ENCODE measurements around the gene PTPRR. TPM values are rescaled to one million over a fixed set of nuclear protein-coding genes. Genes with fewer than 3 reads are reported as not detected.

PTPRR gene
- total and polyA plus RNA-seq, 4 donors = 0.02 to 0.08 TPM; not detected in 2

DNA sequence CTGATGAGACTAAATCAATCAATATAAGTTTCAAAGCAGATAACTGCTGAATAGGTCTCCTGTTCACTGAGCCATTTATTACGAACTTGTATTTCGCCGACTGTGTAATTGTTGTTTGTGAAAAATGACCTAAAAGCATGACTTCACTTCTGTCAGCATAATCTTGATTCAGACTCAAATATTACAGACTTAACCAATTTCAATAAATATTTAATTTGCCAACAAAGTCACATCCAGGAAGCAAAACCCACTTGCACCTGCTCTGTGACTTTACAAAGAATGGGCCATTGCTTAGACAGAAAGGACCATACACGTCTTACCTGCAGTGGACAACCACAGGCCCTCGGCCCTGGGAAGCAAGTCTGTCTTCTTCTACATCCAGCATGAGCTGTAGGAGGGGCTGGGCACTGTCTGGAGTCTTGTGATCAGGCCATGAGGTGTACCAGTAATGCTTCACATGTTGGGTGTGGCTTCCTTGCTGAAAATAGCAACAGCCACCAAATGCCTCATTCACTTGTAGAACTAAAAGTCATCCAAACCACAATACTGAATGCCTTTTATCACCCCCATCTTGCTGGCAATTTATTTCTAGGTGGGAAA, 259.8 kb downstream of the PTPRR start:
- Histone ChIP-seq H3K9ac (ENCODE audit: low read depth in 1 of 2, low read length in 2 of 2) (no peak overlapping the region), H3K9me3 (ENCODE audit: control insufficient read depth in 4 of 4, low read length in 3 of 4) (no peaks in the 10 kb centered on the region), H3K4me3 (ENCODE audit: low read depth in 1 of 3, low read length in 3 of 3) (no peak overlapping the region), H3K36me3 (ENCODE audit: control insufficient read depth in 4 of 4, insufficient read depth in 3 of 4, low read depth in 1 of 4, low read length in 3 of 4) (no peaks in the 10 kb centered on the region), H3K4me1 (ENCODE audit: control insufficient read depth in 4 of 4, insufficient read depth in 4 of 4, low read length in 3 of 4) (no peaks in the 10 kb centered on the region), H3K27me3 (ENCODE audit: control insufficient read depth in 4 of 4, insufficient read depth in 4 of 4, low read length in 3 of 4) (no peaks in the 10 kb centered on the region), H3K27ac (ENCODE audit: low read depth in 1 of 2, low read length in 2 of 2) (no peak overlapping the region)
- no peak for DNase-seq (ENCODE audit: low spot score)
- 74% methylated on average over 5 of the region's 5 CpGs for WGBS
- TF ChIP-seq RXRA (IDR thresholded peaks at IDR 0.05) = no peak
- no peak for TF ChIP-seq TAF1 (conservative IDR thresholded peaks at IDR 0.05)
- no peak for TF ChIP-seq RAD21 (IDR thresholded peaks at IDR 0.05)
- TF ChIP-seq HNF4G (IDR thresholded peaks at IDR 0.05) = no peak
- TF ChIP-seq, protein P1, sequence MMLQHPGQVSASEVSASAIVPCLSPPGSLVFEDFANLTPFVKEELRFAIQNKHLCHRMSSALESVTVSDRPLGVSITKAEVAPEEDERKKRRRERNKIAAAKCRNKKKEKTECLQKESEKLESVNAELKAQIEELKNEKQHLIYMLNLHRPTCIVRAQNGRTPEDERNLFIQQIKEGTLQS (IDR thresholded peaks at IDR 0.05) = no peak
- no peak for TF ChIP-seq HNF4A (conservative IDR thresholded peaks at IDR 0.05)
- TF ChIP-seq, protein P2, sequence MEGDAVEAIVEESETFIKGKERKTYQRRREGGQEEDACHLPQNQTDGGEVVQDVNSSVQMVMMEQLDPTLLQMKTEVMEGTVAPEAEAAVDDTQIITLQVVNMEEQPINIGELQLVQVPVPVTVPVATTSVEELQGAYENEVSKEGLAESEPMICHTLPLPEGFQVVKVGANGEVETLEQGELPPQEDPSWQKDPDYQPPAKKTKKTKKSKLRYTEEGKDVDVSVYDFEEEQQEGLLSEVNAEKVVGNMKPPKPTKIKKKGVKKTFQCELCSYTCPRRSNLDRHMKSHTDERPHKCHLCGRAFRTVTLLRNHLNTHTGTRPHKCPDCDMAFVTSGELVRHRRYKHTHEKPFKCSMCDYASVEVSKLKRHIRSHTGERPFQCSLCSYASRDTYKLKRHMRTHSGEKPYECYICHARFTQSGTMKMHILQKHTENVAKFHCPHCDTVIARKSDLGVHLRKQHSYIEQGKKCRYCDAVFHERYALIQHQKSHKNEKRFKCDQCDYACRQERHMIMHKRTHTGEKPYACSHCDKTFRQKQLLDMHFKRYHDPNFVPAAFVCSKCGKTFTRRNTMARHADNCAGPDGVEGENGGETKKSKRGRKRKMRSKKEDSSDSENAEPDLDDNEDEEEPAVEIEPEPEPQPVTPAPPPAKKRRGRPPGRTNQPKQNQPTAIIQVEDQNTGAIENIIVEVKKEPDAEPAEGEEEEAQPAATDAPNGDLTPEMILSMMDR (IDR thresholded peaks at IDR 0.05; ENCODE audit: low read depth, low read length, missing input control) = no peak
- no peak for TF ChIP-seq FOXA2 (IDR thresholded peaks at IDR 0.05)
- TF ChIP-seq, protein P3, sequence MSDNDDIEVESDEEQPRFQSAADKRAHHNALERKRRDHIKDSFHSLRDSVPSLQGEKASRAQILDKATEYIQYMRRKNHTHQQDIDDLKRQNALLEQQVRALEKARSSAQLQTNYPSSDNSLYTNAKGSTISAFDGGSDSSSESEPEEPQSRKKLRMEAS (IDR thresholded peaks at IDR 0.05) = no peak
- no peak for TF ChIP-seq EGR1 (IDR thresholded peaks at IDR 0.05; ENCODE audit: low read depth in 2 of 2)

DNA sequence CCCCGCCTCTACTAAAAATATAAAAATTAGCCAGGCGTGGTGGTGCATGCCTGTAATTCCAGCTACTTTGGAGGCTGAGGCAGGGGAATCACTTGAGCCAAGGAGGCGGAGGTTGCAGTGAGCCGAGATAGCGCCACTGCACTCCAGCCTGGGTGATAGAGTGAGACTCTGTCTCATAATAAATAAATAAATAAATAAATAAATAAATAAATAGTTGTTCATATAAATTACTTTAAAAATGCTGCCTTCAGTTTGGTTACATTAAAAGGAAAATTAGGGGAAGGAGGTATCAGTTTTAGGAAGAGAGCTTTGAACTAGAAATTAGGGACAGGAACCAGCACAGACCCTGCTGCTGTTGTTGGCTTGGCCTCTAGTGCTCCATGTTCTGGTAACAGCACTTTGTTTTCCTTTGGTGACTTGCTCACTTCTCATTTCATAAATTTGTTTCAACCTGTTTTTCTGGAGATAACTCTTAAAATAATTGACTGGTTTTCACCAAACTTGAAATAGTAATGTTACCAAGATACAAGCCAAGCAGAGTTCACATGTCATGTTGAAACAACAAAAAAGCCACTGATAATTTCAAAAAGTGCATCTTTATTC, 260.4 kb downstream of the PTPRR start:
- Histone ChIP-seq H3K27me3 (ENCODE audit: control insufficient read depth in 4 of 4, insufficient read depth in 4 of 4, low read length in 3 of 4) (no peaks in the 10 kb centered on the region), H3K9me3 (ENCODE audit: control insufficient read depth in 4 of 4, low read length in 3 of 4) (no peaks in the 10 kb centered on the region), H3K4me3 (ENCODE audit: low read depth in 1 of 3, low read length in 3 of 3) (no peak overlapping the region), H3K36me3 (ENCODE audit: control insufficient read depth in 4 of 4, insufficient read depth in 3 of 4, low read depth in 1 of 4, low read length in 3 of 4) (no peaks in the 10 kb centered on the region), H3K4me1 (ENCODE audit: control insufficient read depth in 4 of 4, insufficient read depth in 4 of 4, low read length in 3 of 4) (no peaks in the 10 kb centered on the region), H3K9ac (ENCODE audit: low read depth in 1 of 2, low read length in 2 of 2) (no peak overlapping the region), H3K27ac (ENCODE audit: low read depth in 1 of 2, low read length in 2 of 2) (no peak overlapping the region)
- TF ChIP-seq, protein P1 (IDR thresholded peaks at IDR 0.05) = no peak
- TF ChIP-seq YY1 (IDR thresholded peaks at IDR 0.05) (no peak), RAD21 (IDR thresholded peaks at IDR 0.05) (no peak), NR2F2 (IDR thresholded peaks at IDR 0.05) (no peak), FOXA2 (IDR thresholded peaks at IDR 0.05) (no peak), FOXA1 (IDR thresholded peaks at IDR 0.05) (no peak), EGR1 (IDR thresholded peaks at IDR 0.05; ENCODE audit: low read depth in 2 of 2) (no peak), HNF4A (conservative IDR thresholded peaks at IDR 0.05) (no peak), RXRA (IDR thresholded peaks at IDR 0.05) (no peak)
- TF ChIP-seq, protein P3 (IDR thresholded peaks at IDR 0.05) = no peak
- TF ChIP-seq, protein P2 (IDR thresholded peaks at IDR 0.05; ENCODE audit: low read depth, low read length, missing input control) = no peak
- TF ChIP-seq, protein P4, sequence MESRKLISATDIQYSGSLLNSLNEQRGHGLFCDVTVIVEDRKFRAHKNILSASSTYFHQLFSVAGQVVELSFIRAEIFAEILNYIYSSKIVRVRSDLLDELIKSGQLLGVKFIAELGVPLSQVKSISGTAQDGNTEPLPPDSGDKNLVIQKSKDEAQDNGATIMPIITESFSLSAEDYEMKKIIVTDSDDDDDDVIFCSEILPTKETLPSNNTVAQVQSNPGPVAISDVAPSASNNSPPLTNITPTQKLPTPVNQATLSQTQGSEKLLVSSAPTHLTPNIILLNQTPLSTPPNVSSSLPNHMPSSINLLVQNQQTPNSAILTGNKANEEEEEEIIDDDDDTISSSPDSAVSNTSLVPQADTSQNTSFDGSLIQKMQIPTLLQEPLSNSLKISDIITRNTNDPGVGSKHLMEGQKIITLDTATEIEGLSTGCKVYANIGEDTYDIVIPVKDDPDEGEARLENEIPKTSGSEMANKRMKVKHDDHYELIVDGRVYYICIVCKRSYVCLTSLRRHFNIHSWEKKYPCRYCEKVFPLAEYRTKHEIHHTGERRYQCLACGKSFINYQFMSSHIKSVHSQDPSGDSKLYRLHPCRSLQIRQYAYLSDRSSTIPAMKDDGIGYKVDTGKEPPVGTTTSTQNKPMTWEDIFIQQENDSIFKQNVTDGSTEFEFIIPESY (IDR thresholded peaks at IDR 0.05) = no peak
- DNase-seq (ENCODE audit: low spot score) = no peak
- 98% methylated on average over 5 of the region's 5 CpGs for WGBS

Measured in liver (tissue), 9 donors.